Measurements from ENCODE around the gene SLC30A2.

- TF ChIP-seq CTCF (IDR thresholded peaks at IDR 0.05) (no peak), POLR2A (IDR thresholded peaks at IDR 0.05) (no peak)
Measured at GRCh38 chr1:26028490-26028980, 17.4 kb downstream of the SLC30A2 start.
